ENCODE data around the gene TNS3.

TNS3 gene

DNA sequence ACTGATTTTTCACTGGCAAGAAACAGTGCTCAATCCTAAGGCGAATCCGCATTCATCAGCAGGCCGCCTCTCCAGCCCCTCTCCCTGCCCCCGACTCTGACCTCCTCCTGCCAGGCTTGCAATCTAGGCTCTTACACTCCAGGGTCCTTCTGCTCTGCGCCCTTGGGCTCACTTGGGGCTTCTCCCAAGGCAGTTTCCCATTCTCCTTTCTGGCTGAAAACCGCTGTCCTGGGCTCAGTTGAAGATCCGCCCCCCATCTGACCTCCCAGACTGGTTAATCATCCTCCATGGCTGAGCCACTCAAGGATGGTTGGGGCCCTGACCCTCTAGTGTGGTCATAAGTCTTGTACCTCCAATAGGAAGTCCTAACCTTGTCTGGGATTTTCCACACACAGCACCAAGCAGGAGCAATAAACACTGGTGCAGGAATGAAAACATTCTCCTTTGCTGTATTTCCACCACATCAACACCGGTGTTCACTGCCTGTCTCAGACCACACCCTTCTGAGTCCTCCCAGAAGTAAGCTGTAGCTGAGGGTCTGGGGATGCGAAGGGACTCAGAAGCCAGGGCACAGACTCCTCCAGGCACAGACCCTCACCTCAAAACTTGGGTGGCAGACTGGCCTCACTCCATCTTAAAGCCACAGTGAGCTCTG is 42.4 kb downstream of the TNS3 start:
- DNase-seq: no peak

DNA sequence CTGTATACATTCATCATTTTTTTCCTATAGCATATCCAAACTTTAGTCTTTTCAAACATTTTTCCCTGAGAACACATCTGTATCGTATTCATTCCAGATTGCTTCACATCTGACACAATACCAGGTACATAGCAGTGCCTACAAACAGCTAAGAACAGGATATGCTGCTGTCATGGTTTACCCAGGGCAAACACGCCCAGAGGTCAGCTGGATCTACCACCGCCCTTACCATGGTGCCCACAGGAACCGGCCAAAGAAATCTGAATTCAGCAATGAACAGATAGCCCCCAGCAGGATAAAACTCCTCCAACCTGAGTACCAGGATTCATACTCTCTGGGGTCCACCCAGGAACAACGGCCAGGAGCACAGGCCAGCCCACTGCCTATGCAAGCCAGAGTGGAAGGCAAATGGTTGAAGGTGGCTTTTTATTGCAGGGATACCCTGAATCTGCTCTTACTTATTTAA is 43.0 kb downstream of the TNS3 start:
- no peak for DNase-seq

- DNase-seq: no peak
Measured at GRCh38 chr7:47537716-47538675, 43.9 kb downstream of the TNS3 start.

GRCh38 chr7:47536661-47537611 is 45.0 kb downstream of the TNS3 start:
- no peak for DNase-seq

DNA sequence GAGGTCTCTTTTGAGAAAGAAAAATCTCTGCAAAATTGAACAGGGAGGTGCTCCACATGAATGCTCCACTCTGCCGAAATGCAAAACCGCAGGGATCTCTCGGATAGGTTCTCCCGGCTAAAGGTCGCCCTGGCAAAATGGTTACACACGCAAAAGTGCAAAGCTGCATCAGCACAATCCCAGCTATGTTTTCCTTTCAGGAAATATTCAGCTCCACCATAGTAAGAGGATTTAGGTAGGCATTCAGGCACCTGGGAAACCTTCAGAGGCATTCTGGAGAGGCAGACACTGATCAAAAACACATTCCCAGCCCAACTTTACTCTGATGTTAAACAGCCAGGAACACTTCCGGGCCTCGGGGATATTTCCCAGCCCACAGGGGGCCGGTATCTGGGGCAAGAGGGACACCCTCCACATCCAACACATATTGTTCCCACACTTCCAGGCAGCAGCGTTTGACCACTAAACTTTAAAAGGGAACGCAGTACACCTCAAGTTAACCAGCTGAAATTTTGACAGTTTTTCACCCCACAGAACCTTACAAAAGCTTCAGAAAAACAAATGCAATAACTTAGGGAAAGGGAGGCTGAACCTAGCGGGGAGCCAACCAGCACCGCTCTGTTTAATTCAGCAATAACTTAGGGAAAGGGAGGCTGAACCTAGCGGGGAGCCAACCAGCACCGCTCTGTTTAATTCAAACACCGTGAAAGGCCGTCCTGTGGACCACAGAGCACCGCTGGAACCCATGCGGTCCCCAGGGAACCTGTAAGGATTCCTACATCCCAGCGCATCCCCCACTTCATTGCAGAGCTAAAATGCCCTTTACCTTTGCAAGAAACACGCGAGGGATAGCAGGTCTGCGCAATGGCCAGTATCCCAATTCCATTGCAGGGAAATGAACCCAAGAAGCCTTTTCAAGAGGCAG is 45.9 kb downstream of the TNS3 start:
- no peak for DNase-seq

- DNase-seq: no peak
Measured at GRCh38 chr7:47535035-47535703, 46.7 kb downstream of the TNS3 start.

DNA sequence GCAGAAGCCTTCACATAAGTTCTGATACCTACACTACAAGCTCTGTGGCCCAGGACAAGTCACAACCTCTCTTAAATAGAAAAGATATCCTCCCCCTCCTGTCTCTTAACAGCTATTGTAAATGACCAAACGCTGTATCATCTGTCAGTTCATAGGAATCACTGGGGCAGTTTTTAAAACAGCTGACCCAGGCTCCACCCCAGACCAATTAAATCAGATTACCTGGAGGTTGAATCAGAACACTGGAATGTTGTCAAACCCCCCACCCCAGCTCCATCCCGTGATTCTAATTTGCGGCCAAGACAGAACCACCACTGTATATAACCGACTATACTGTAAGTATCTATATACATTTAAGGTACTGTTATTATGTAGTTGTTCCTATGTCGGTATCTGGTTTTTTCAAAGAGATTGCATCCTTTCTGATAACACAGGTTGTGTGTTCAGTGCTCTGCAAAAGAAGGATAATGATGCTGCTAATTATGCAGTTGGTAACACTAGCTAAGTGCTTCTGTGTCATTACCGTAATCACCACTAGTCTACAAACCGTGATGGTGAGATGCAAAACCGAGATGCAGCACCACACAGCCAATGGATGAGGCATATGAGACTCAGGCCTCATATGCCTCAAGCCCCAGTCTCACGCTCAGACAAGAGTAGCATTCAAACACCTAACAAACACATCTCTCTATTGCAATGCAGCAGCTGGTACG is 47.4 kb downstream of the TNS3 start:
- DNase-seq: no peak

DNA sequence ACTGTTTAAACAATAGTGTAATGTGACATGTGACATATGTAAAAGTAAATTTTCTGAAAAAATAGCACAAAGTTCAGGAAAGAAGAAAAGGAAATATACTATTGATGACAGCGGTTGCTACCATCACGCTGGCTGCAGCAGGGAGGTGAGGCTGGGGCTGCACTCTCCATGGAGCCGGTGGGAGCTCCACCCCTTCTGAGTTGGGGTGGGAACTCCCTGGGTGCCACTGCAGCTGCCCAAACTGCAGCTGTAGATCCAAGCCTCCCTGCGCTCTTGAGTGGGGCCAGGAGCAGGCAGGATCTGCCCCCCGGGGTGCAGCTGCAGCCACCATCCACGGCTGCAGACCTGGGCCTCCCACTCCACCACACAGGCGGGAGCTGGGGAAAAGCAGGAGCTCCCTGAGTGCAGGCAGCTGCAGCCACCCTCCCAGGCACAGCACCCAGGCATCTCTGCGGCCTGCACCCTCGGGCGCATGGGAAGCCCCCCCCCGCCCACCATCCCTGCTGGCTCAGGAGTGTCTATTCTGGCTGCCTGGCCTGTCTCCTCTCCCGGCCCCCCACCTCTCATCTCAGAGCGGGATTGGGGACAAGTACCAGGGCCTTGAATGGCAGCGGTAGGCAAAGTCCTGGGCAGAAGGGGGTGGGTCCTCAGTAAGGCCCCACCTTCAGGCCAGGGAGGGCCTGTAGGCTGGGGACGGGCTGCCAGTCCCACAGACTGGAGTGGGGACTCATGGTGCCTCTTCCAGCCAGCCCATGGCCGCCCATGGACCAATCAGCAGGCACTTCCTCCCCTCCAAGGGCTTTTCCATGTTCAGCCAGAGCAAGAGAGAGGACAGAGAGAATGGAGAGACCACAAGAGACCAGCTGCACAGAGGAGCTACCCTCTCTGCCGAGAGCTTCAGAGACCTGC is 50.1 kb downstream of the TNS3 start:
- no peak for DNase-seq

DNA sequence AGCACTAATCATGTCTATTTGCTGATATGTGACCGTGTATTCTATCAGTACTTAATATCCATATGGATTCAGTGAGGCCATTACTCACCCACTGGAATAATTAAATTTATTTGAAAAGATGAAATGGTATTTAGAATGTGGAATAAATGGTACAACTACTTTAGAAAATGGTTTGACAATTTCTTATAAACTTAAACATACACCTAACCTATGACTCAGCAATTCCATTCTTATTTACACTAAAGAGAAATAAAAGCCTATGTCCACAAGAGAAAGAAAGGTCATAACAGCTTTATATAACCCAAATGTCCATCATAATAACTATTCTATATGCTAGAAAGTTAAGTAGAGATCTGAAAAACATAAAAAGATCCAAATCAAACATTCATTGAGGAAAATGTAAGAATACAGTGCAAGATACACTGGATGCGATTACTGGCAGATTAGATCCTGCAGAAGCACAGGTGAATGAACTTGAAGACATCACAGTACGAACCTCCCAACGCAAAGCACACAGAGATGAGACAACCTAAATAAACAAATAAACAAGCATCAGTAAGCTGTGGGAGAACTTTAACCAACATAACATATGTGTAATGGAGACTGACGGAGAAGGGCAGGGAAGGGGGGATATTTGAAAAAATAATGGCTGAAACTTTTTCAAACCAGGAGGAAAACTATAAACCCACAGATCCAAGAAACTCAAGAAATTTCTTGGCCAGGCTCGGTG is 51.9 kb downstream of the TNS3 start:
- no peak for DNase-seq

DNA sequence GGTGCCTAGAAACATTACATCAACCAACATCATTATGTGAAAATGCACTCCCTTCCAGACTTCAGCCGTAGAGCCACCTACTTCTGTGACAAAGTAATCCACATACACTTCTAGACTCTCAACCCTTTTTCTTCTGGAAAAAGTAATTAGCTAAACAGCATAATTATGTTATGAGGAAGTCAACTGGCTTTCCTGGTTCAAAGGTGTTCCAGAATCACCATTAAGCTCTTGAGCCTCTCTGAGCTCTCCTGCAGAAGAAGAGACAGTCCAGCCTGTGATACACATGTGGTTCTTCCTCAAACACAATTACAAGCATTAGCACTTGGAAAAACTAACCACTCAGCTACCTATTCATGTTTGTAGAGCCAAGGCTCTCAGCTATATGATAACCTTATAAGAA is 52.5 kb downstream of the TNS3 start:
- no peak for DNase-seq

GRCh38 chr7:47528471-47528870 is 53.4 kb downstream of the TNS3 start:
- DNase-seq: no peak

GRCh38 chr7:47526466-47526865 is 55.4 kb downstream of the TNS3 start:
- no peak for DNase-seq

GRCh38 chr7:47525066-47525623 is 56.8 kb downstream of the TNS3 start:
- no peak for DNase-seq

- no peak for DNase-seq
Measured at GRCh38 chr7:47523401-47523800, 58.5 kb downstream of the TNS3 start.

DNA sequence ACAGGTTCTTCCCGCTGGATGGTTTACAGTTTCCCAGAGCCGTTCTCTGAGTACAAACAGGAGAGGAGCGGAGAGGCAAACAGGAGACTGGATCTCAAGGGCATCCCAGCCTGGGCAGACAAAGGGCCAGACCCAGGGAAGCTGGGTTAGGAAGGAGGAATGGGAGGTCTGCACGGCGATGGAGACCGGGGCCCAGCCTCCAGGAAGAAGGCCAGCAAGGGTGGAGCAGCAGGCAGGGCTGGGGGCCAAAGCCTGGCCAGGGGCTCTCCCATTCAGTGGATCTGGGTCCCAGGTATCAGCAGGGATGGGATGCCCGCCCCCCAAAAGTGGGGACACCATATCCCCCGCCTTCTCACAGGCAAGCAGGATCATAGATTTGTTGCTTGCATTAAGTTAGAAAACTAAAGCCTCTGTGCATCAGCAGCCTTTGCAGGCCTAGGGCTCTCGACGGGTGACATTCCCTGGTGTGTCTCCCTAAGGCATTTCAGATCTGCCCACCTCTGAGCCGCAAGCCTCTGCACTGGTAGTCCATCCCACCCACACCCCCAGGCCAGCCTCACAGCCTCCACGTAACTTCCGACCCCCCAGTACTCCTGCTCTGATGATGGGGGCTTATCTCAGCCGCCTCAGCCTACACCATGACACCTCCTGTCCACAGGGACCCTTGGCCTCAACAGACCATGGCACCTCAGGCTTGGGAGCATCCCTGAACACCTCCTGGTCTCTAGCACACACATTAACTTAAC is 59.9 kb downstream of the TNS3 start:
- DNase-seq: no peak

GRCh38 chr7:47521011-47521795 is 60.7 kb downstream of the TNS3 start:
- DNase-seq: no peak

- DNase-seq: no peak
Measured at GRCh38 chr7:47520406-47520805, 61.5 kb downstream of the TNS3 start.

Data from activated gamma-delta T cell (primary cell).